Gastrocnemius medialis (tissue), 4 donors: ENCODE data around the gene FERMT1.

Source experiments
- POLR2A ChIP-seq, 2 donors: fragments of 450-650 bp; IDR thresholded peaks; one replicate each; pipeline ENCODE4 v1.6.1; 2017; ENCODE audit warnings: antibody characterized with exemption in 2 of 2, mild to moderate bottlenecking in 2 of 2, moderate library complexity in 2 of 2
- TF ChIP-seq, protein P1 (sequence below), 5 experiments: fragments of 450-650 bp in 3 of 5; fragments of 200-600 bp in 2 of 5; sonication (generic) in 2 of 5; IDR thresholded peaks in 4 of 5; conservative IDR thresholded peaks in 1 of 5; 1 replicate in 4 of 5; 2 replicates in 1 of 5; pipeline ENCODE4 v1.5.1; 2016 to 2019; ENCODE audit warnings: antibody characterized with exemption in 5 of 5, mild to moderate bottlenecking in 3 of 5, moderate library complexity in 3 of 5

DNA sequence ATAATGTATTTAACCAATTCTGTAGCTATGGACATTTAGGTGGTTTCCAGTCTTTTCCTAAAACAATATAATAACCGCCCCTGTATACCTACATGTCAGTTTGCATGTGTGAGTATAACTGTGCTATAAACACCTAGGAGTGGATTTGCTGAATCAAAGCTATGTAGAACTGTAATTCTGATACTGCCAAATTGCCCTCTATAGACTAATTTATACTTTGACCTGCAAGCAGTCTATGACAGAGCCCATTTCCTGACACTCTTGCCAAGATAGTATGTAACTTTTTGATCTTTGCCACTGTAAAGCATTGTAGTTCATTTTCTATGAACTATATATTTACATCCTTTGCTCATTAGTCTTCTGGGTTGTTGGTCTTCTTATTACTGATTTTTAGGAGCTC lies 19.5 kb downstream of the FERMT1 start:
- TF ChIP-seq, protein P1, sequence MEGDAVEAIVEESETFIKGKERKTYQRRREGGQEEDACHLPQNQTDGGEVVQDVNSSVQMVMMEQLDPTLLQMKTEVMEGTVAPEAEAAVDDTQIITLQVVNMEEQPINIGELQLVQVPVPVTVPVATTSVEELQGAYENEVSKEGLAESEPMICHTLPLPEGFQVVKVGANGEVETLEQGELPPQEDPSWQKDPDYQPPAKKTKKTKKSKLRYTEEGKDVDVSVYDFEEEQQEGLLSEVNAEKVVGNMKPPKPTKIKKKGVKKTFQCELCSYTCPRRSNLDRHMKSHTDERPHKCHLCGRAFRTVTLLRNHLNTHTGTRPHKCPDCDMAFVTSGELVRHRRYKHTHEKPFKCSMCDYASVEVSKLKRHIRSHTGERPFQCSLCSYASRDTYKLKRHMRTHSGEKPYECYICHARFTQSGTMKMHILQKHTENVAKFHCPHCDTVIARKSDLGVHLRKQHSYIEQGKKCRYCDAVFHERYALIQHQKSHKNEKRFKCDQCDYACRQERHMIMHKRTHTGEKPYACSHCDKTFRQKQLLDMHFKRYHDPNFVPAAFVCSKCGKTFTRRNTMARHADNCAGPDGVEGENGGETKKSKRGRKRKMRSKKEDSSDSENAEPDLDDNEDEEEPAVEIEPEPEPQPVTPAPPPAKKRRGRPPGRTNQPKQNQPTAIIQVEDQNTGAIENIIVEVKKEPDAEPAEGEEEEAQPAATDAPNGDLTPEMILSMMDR (IDR thresholded peaks at IDR 0.05 in 4 of 5, conservative IDR thresholded peaks at IDR 0.05 in 1 of 5): no peak
- TF ChIP-seq POLR2A (IDR thresholded peaks at IDR 0.05): no peak
